Mammary epithelial cell (primary cell): ENCODE measurements around the gene GTF2A2.

Experiments used
- CTCF ChIP-seq, 2 donors: IDR thresholded peaks in 1 of 2; conservative IDR thresholded peaks in 1 of 2; 2 replicates each; pipeline ENCODE4 v1.5.1; 2011 to 2012; ENCODE audit warnings: inconsistent platforms in 2 of 2, low read length in 2 of 2, mild to moderate bottlenecking in 2 of 2, control low read depth in 1 of 2, low read depth in 1 of 2; ENCODE audit not compliant: insufficient read depth in 1 of 2; ENCODE audit errors: extremely low read depth in 1 of 2
- EZH2 ChIP-seq: IDR thresholded peaks from 2 replicates; pipeline ENCODE4 v1.6.1; 2012; ENCODE audit warnings: low read length, inconsistent platforms, borderline replicate concordance

- TF ChIP-seq CTCF (conservative IDR thresholded peaks at IDR 0.05 in 1 of 2, IDR thresholded peaks at IDR 0.05 in 1 of 2; ENCODE audit: extremely low read depth in 1 of 2, insufficient read depth in 1 of 2, low read depth in 1 of 2, low read length in 2 of 2), result no peak
- TF ChIP-seq EZH2, result no peak
Measured at GRCh38 chr15:59678620-59679019, 21.3 kb upstream of the GTF2A2 start.
